ENCODE measurements around the gene ANKS1B.

The ANKS1B gene

DNA sequence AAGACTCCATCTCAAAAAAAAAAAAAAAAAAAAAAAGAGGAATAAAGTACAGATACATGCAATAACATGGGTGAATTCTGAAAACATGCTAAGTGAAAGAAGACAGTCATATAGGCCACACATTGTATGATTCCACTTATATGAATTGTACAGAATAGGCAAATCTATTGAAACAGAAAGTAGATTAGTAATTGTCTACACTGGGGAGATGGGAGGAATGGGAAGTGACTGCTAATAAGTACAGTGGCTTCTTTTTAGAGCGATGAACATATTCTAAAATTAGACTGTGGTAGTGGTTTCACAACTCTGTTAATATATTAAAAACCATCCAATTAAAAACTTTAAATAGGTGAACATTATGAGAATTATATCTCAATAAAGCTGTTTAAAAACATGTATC lies 74.4 kb downstream of the ANKS1B start:
- H3K27me3 ChIP-seq (ENCODE audit: control insufficient read depth, insufficient read depth, low read length), result no peaks in the 10 kb centered on the region
- H3K36me3 ChIP-seq (ENCODE audit: control insufficient read depth, insufficient read depth, low read length), result no peaks in the 10 kb centered on the region
- H3K4me3 ChIP-seq (ENCODE audit: low read length), result no peak overlapping the region
- H3K9ac ChIP-seq (ENCODE audit: low read length), result no peak overlapping the region
- peaks cover 8% of the 10 kb centered on the region for H3K4me1 ChIP-seq (ENCODE audit: control insufficient read depth, insufficient read depth, low read length)
- peak overlapping the region; percentile 82 for H3K27ac ChIP-seq (ENCODE audit: low read depth, low read length)

DNA sequence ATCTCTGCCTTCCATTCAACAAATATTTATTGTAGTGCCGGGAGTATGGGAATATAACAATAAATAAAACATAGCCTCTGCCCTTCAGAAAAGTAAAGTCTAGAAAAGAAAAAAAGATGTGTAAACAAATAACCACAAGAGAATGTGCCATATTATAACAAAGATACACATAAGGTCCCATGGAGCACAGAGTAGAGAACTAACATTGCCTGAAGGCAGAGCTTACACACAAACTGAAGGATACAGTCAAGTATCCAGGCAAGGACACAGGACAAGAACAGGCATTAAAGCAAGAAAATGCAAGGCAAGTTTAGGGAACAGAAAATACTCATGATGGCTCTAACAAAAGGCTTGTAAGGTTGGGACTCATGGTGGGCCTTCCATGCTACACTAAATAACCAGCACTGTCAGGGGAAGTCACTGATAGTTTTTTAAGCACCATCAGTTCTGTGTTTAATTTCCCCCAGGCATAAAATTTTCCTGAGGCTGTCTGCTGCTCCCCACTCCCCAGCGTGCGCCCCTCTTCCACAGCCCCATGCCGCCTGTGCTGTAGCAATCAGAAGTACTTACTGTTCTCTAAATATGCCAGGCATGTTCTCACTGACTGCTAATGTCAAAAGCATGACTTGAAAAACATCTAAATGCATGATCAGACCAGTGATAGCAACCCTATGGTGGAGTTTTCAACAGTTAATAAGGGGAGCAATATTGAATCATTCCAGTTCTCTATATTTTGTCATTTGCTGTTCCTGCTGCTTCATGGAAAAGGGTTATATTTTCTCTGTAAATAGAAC lies 77.8 kb downstream of the ANKS1B start:
- peaks cover 8% of the 10 kb centered on the region for H3K4me1 ChIP-seq (ENCODE audit: control insufficient read depth, insufficient read depth, low read length)
- no peak overlapping the region for H3K27ac ChIP-seq (ENCODE audit: low read depth, low read length)
- H3K36me3 ChIP-seq (ENCODE audit: control insufficient read depth, insufficient read depth, low read length), result no peaks in the 10 kb centered on the region

DNA sequence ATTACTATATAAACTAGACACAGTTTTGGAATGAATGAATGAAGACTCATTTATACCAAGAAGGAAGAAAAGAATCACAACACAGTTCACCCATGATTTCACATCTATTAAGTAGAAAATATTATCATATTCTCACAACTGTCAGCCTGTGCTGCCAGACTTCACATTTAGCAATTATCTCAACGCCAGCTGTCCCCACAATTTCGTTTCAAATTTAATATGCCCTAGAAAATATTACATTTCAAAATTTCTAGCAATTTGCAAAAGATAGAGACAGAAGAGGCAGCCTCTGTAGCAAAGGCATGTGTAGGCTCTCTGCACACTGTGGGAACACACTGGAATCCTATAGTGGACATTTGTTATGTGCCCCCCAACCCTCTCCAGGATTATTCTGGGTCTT lies 83.6 kb downstream of the ANKS1B start:
- Histone ChIP-seq H3K27ac (ENCODE audit: low read depth, low read length) (no peak overlapping the region), H3K4me3 (ENCODE audit: low read length) (no peak overlapping the region), H3K4me1 (ENCODE audit: control insufficient read depth, insufficient read depth, low read length) (no peaks in the 10 kb centered on the region), H3K36me3 (ENCODE audit: control insufficient read depth, insufficient read depth, low read length) (no peaks in the 10 kb centered on the region), H3K27me3 (ENCODE audit: control insufficient read depth, insufficient read depth, low read length) (no peaks in the 10 kb centered on the region), H3K9ac (ENCODE audit: low read length) (no peak overlapping the region)

More for the DNA sequence above, 77.8 kb downstream of the ANKS1B start:
- no peaks in the 10 kb centered on the region for H3K27me3 ChIP-seq (ENCODE audit: control insufficient read depth, insufficient read depth, low read length)
- no peak overlapping the region for H3K4me3 ChIP-seq (ENCODE audit: low read length)
- no peak overlapping the region for H3K9ac ChIP-seq (ENCODE audit: low read length)

DNA sequence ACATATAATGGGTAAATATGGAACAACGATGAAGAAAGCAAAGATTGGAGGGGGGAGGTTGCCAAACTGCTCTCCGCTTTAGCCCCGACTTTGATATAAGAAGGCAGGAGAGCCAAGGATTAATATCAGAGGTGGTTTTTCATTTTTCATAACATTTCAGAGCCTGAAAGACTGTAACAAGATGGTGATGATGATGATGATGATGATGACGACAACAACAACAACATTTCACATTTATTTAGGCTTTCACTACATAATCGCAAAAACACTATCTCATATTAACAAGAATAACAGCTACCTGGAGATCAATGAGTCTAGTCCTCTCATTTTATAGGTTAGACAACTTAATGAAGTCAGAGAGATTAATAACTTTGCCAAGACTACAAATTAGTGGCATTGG lies 86.1 kb downstream of the ANKS1B start:
- no peak overlapping the region for H3K9ac ChIP-seq (ENCODE audit: low read length)
- H3K27ac ChIP-seq (ENCODE audit: low read depth, low read length), result no peak overlapping the region
- no peaks in the 10 kb centered on the region for H3K27me3 ChIP-seq (ENCODE audit: control insufficient read depth, insufficient read depth, low read length)
- no peaks in the 10 kb centered on the region for H3K36me3 ChIP-seq (ENCODE audit: control insufficient read depth, insufficient read depth, low read length)
- no peak overlapping the region for H3K4me3 ChIP-seq (ENCODE audit: low read length)
- H3K4me1 ChIP-seq (ENCODE audit: control insufficient read depth, insufficient read depth, low read length), result no peaks in the 10 kb centered on the region

DNA sequence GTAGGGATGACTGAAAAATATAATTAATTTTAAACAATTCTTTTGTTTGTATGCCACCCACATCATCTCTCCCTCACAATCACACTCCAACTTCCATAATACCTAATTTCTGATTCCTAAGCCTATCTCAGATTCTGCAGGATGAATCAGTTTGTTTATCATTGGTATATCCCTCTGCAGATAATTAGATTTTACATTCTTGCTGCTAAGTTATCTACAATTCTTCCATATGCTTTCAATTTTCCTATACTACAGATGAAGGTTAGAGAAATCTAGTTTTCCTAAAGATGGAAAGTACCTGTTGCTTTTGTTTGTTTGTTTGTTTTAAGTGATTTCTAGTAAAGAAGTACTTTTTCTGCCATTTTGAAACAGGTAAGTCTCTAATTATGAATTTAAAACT lies 105.3 kb downstream of the ANKS1B start:
- H3K4me1 ChIP-seq (ENCODE audit: control insufficient read depth, insufficient read depth, low read length), result no peaks in the 10 kb centered on the region
- H3K27me3 ChIP-seq (ENCODE audit: control insufficient read depth, insufficient read depth, low read length), result no peaks in the 10 kb centered on the region
- H3K4me3 ChIP-seq (ENCODE audit: low read length), result no peak overlapping the region
- H3K27ac ChIP-seq (ENCODE audit: low read depth, low read length), result no peak overlapping the region
- no peaks in the 10 kb centered on the region for H3K36me3 ChIP-seq (ENCODE audit: control insufficient read depth, insufficient read depth, low read length)
- H3K9ac ChIP-seq (ENCODE audit: low read length), result no peak overlapping the region

DNA sequence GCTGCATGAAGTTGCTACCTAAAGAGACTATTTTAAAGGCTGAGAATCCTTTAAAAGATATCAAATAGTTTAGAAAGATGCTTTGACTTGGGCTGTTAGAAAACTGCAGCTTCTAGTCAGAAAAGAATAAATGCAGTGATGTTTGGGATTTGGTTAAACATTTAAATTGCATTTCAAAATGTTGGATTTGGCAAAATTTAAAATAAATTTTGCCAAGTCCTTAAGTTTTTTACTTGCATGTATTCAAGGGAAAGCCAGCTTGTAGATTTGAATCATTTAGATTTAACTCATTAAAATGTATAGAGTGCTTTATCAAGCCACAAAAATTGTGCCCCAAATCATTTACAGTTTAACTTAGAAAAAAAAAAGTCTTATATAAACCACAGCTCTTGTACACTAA lies 109.7 kb downstream of the ANKS1B start:
- no peaks in the 10 kb centered on the region for H3K27me3 ChIP-seq (ENCODE audit: control insufficient read depth, insufficient read depth, low read length)
- H3K27ac ChIP-seq (ENCODE audit: low read depth, low read length), result no peak overlapping the region
- no peak overlapping the region for H3K4me3 ChIP-seq (ENCODE audit: low read length)
- no peaks in the 10 kb centered on the region for H3K36me3 ChIP-seq (ENCODE audit: control insufficient read depth, insufficient read depth, low read length)
- H3K9ac ChIP-seq (ENCODE audit: low read length), result no peak overlapping the region
- no peaks in the 10 kb centered on the region for H3K4me1 ChIP-seq (ENCODE audit: control insufficient read depth, insufficient read depth, low read length)

DNA sequence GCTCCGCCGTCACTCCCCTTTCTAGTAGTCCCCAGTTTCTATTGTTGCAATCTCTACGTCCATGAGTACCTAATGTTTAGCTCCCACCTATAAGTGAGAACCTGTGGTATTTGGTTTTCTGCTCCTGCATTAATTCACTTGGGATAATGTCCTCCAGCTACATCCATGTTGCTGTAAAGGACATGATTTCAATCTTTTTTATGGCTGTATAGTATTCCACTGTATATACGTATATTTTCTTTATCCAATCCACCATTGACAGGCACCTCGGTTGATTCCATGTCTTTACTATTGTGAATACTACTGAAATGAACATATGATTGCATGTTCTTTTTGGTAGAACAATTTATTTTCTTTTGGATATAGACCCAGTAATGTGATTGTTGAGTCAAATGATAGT lies 114.7 kb downstream of the ANKS1B start:
- H3K27me3 ChIP-seq (ENCODE audit: control insufficient read depth, insufficient read depth, low read length), result no peaks in the 10 kb centered on the region
- no peaks in the 10 kb centered on the region for H3K4me1 ChIP-seq (ENCODE audit: control insufficient read depth, insufficient read depth, low read length)
- no peak overlapping the region for H3K4me3 ChIP-seq (ENCODE audit: low read length)
- no peak overlapping the region for H3K9ac ChIP-seq (ENCODE audit: low read length)
- H3K36me3 ChIP-seq (ENCODE audit: control insufficient read depth, insufficient read depth, low read length), result no peaks in the 10 kb centered on the region
- no peak overlapping the region for H3K27ac ChIP-seq (ENCODE audit: low read depth, low read length)

DNA sequence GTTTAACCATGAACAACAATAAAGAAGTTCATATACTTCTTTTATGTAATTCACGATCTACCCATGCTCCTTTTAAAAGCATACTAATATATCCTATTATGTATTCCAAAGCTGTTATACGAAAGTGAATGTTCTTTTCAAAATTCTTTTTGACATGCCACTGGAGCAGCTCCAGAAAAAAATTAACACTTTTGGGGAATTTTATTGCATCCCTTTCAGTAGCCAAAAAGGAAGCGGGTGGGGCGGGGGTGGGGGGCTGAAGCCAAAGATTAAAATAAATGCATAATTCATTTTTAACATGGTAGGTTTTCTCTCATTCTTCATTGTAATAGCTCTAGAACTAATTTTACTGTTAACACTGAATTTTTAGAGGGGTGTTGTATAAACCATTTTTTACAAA lies 123.0 kb downstream of the ANKS1B start:
- no peaks in the 10 kb centered on the region for H3K27me3 ChIP-seq (ENCODE audit: control insufficient read depth, insufficient read depth, low read length)
- no peak overlapping the region for H3K4me3 ChIP-seq (ENCODE audit: low read length)
- no peak overlapping the region for H3K9ac ChIP-seq (ENCODE audit: low read length)
- H3K36me3 ChIP-seq (ENCODE audit: control insufficient read depth, insufficient read depth, low read length), result no peaks in the 10 kb centered on the region
- no peak overlapping the region for H3K27ac ChIP-seq (ENCODE audit: low read depth, low read length)
- H3K4me1 ChIP-seq (ENCODE audit: control insufficient read depth, insufficient read depth, low read length), result peaks cover 4% of the 10 kb centered on the region

DNA sequence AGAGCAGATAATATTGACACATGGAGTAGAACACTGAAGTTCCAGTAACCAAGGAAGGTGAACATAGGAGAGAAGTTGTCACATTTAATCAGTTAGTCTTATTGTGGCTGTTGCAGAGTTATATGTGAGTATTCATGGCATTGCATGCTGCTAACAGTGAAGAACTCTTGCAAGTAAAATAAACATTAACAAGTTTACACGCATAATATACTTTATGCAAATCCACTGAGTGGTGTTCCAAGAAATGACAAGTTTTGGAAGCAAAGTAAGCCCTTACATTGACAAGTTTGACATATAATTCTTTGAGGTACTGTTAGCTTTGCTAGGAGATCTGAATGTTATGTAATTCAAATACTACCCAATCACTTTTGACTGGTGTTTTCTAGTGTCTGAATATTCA lies 125.6 kb downstream of the ANKS1B start:
- Histone ChIP-seq H3K4me3 (ENCODE audit: low read length) (no peak overlapping the region), H3K27ac (ENCODE audit: low read depth, low read length) (no peak overlapping the region), H3K27me3 (ENCODE audit: control insufficient read depth, insufficient read depth, low read length) (no peaks in the 10 kb centered on the region), H3K9ac (ENCODE audit: low read length) (no peak overlapping the region), H3K4me1 (ENCODE audit: control insufficient read depth, insufficient read depth, low read length) (peaks cover 2% of the 10 kb centered on the region), H3K36me3 (ENCODE audit: control insufficient read depth, insufficient read depth, low read length) (no peaks in the 10 kb centered on the region)

DNA sequence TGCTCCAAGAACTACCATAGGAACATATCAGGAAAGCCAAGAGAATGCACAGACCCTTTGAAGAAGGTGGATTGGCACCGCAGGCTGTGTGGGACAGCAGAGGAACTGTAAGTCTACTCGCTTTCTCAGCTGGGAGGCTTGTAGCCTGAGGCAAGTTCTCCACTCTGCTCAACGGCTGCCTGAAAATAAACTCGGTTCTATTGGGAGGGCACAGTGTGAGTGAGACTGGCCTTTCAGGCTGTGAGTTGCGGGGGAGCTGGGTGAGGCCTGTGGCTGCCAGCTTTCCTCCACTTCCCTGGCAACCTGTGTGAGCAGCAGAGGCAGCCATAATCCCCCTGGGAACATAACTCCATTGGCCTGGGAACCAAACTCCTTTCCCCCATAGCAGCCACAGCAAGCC lies 132.1 kb downstream of the ANKS1B start:
- H3K36me3 ChIP-seq (ENCODE audit: control insufficient read depth, insufficient read depth, low read length), result no peaks in the 10 kb centered on the region
- no peak overlapping the region for H3K27ac ChIP-seq (ENCODE audit: low read depth, low read length)
- H3K4me3 ChIP-seq (ENCODE audit: low read length), result no peak overlapping the region
- no peaks in the 10 kb centered on the region for H3K27me3 ChIP-seq (ENCODE audit: control insufficient read depth, insufficient read depth, low read length)
- no peak overlapping the region for H3K9ac ChIP-seq (ENCODE audit: low read length)
- H3K4me1 ChIP-seq (ENCODE audit: control insufficient read depth, insufficient read depth, low read length), result no peaks in the 10 kb centered on the region

DNA sequence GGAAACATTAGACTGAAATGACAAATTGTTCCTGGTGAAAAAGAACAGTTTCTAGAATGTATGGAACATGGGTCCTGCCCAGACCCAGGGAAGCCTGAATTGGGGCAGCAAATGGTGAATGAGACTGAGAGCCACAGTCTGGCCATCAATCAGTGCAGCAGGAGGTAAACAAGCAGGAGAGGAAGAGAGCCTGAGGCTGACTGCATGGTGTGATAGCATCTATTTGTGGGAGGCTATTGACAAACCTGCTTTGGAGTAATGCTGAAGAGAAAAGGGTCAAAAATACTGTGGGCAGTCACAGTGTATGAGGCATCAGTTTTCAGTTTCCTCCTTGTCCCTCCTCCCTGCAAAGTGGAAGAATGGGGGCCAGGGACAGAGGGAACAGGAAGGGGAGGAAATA lies 136.8 kb downstream of the ANKS1B start:
- Histone ChIP-seq H3K9ac (ENCODE audit: low read length) (no peak overlapping the region), H3K4me3 (ENCODE audit: low read length) (no peak overlapping the region), H3K36me3 (ENCODE audit: control insufficient read depth, insufficient read depth, low read length) (no peaks in the 10 kb centered on the region), H3K27me3 (ENCODE audit: control insufficient read depth, insufficient read depth, low read length) (no peaks in the 10 kb centered on the region), H3K27ac (ENCODE audit: low read depth, low read length) (no peak overlapping the region), H3K4me1 (ENCODE audit: control insufficient read depth, insufficient read depth, low read length) (no peaks in the 10 kb centered on the region)

DNA sequence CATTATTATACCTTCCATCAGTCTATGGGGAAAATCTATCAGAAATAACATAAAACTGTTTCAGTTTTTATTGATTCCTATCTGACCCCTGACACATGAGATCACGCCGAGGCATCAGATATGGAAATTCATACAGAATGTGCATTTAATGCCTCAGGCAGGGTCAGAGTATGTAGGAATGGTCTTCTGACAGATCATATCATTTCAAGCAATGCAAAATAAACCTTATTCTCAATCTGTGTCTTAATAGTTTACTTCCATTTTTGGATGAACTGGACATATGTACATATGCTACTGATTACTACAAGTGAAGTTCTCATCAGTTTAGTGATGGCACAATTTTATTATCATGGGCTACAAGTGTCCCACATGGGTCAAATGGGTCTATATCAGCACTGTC lies 150.0 kb downstream of the ANKS1B start:
- Histone ChIP-seq H3K36me3 (ENCODE audit: control insufficient read depth, insufficient read depth, low read length) (no peaks in the 10 kb centered on the region), H3K4me1 (ENCODE audit: control insufficient read depth, insufficient read depth, low read length) (no peaks in the 10 kb centered on the region), H3K9ac (ENCODE audit: low read length) (no peak overlapping the region), H3K27me3 (ENCODE audit: control insufficient read depth, insufficient read depth, low read length) (no peaks in the 10 kb centered on the region), H3K27ac (ENCODE audit: low read depth, low read length) (no peak overlapping the region), H3K4me3 (ENCODE audit: low read length) (no peak overlapping the region)

DNA sequence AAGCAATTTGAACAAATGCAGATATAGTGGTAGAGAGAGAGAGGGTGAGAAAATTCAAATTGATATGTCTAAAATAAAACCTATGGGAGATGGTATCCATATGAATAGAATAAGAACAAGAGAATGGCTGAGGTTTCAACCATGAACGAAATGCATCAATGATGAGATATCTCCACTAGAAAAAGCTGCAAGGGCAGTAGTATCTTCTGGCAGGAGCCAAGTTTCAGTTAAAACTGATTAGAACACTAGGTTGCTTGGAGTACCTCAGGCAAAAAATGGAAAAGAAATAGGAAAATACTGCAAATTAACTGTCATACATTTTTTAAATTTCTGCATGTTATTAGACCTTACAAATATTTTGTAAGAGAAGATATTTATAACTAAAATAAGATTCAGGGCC lies 151.3 kb downstream of the ANKS1B start:
- Histone ChIP-seq H3K4me3 (ENCODE audit: low read length) (no peak overlapping the region), H3K27ac (ENCODE audit: low read depth, low read length) (no peak overlapping the region), H3K4me1 (ENCODE audit: control insufficient read depth, insufficient read depth, low read length) (no peaks in the 10 kb centered on the region), H3K36me3 (ENCODE audit: control insufficient read depth, insufficient read depth, low read length) (no peaks in the 10 kb centered on the region), H3K27me3 (ENCODE audit: control insufficient read depth, insufficient read depth, low read length) (no peaks in the 10 kb centered on the region), H3K9ac (ENCODE audit: low read length) (no peak overlapping the region)

All from rectal smooth muscle tissue (tissue), 1 donor.